ENCODE results near the gene TMEM86A. TPM values are rescaled to one million over a fixed set of nuclear protein-coding genes. Genes with fewer than 3 reads are reported as not detected.

The TMEM86A gene
- total and polyA plus RNA-seq, 2 of the 13 experiments (the other 11 are each of a cell fraction or from before 2014, with no cell fraction given), result 0.03 to 0.07 TPM

DNA sequence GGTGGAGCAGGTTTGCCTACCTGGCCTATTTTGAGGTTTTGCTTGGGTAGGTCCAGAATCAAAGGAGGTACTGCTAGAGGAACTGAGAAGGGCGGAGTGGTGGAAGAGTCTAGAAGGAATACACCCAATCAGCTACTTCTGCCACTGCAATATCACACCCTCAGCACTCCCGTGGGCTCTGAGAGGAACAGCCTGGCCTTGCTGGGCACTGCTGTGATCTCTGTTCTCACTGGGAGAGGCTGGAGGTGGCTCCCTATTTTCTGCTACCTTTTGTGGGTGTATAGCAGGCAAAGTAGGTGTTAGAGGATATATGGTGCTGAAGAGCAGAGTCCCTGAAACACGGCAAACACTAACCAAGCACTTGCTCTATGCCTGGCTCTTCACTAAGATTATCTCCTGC is 52.4 kb downstream of the TMEM86A start:
- no peaks in the 10 kb centered on the region for H3K9me3 ChIP-seq (ENCODE audit: low read length)
- BruUV-seq (replicated peaks), result no TSS peak
- no peaks in the 10 kb centered on the region for H3K79me2 ChIP-seq (ENCODE audit: insufficient read depth, low read length)
- WGBS (ENCODE audit: low lambda C conversion rate), result 10% methylated on average over 3 of the region's 3 CpGs
- peaks cover 4 to 33% of the 10 kb centered on the region in 2 experiments; a peak in 4 of 5 replicates for H3K27me3 ChIP-seq (ENCODE audit: control insufficient read depth in 1 of 2, insufficient read depth in 2 of 2, low read length in 2 of 2)
- no peaks in the 10 kb centered on the region for H3K36me3 ChIP-seq (replicated peaks in 1 of 2; ENCODE audit: control insufficient read depth in 1 of 2, insufficient read depth in 2 of 2, low read length in 2 of 2)
- no peak overlapping the region for H3K9ac ChIP-seq (ENCODE audit: insufficient read depth, low read depth, low read length)
- ATAC-seq, result no peak
- no peak for FAIRE-seq
- H3K4me2 ChIP-seq (ENCODE audit: low read depth, low read length), result no peak overlapping the region
- no peak overlapping the region for H2AFZ ChIP-seq (ENCODE audit: low read length)
- POLR2A ChIA-PET, result no interaction called here
- peaks cover 12% of the 10 kb centered on the region for H3K4me1 ChIP-seq (ENCODE audit: insufficient read depth, low read length)
- CTCF ChIA-PET (ENCODE audit: low intra/inter-chr PET ratio, low total read pairs), result no interaction called here
- intact Hi-C loops (cut with micrococcal nuclease; ENCODE audit: unreplicated experiment), result no loop called here
- no peaks in the 10 kb centered on the region for H4K20me1 ChIP-seq (ENCODE audit: insufficient read depth, low read length)
- H3K27ac ChIP-seq (ENCODE audit: extremely low read length, insufficient read depth, low read length), result no peak overlapping the region
- DNase-seq (ENCODE audit: low spot score), result no peak
- in situ Hi-C loops (cut with HindIII; ENCODE audit: extremely low pct_ligation_motif_present, low pct_unique_long_range_greater_than_20kb), result no loop called here
- no peak overlapping the region for H3K4me3 ChIP-seq (replicated peaks in 1 of 3; ENCODE audit: insufficient read depth in 1 of 3, low read depth in 2 of 3, low read length in 3 of 3)
- TF ChIP-seq ZNF317 (CRISPR knock-in tag; IDR thresholded peaks at IDR 0.05) (no peak), KAT8 (CRISPR knock-in tag; IDR thresholded peaks at IDR 0.05) (no peak), ZNF264 (CRISPR knock-in tag; IDR thresholded peaks at IDR 0.05) (no peak), NFKB2 (CRISPR knock-in tag; IDR thresholded peaks at IDR 0.05; ENCODE audit: borderline replicate concordance) (no peak), TARDBP (CRISPR knock-in tag; IDR thresholded peaks at IDR 0.05) (no peak), CHCHD3 (CRISPR knock-in tag; IDR thresholded peaks at IDR 0.05) (no peak), ZNF431 (CRISPR knock-in tag; IDR thresholded peaks at IDR 0.05; ENCODE audit: borderline replicate concordance, low read depth) (no peak), SSRP1 (CRISPR knock-in tag; IDR thresholded peaks at IDR 0.05) (no peak), HMG20B (CRISPR knock-in tag; conservative IDR thresholded peaks at IDR 0.05) (no peak), ZNF572 (CRISPR knock-in tag; IDR thresholded peaks at IDR 0.05) (no peak), ELF1 (CRISPR knock-in tag; IDR thresholded peaks at IDR 0.05) (no peak)
- TF ChIP-seq, protein P1, sequence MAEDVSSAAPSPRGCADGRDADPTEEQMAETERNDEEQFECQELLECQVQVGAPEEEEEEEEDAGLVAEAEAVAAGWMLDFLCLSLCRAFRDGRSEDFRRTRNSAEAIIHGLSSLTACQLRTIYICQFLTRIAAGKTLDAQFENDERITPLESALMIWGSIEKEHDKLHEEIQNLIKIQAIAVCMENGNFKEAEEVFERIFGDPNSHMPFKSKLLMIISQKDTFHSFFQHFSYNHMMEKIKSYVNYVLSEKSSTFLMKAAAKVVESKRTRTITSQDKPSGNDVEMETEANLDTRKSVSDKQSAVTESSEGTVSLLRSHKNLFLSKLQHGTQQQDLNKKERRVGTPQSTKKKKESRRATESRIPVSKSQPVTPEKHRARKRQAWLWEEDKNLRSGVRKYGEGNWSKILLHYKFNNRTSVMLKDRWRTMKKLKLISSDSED (CRISPR knock-in tag; IDR thresholded peaks at IDR 0.05), result no peak
- TF ChIP-seq, protein P2, sequence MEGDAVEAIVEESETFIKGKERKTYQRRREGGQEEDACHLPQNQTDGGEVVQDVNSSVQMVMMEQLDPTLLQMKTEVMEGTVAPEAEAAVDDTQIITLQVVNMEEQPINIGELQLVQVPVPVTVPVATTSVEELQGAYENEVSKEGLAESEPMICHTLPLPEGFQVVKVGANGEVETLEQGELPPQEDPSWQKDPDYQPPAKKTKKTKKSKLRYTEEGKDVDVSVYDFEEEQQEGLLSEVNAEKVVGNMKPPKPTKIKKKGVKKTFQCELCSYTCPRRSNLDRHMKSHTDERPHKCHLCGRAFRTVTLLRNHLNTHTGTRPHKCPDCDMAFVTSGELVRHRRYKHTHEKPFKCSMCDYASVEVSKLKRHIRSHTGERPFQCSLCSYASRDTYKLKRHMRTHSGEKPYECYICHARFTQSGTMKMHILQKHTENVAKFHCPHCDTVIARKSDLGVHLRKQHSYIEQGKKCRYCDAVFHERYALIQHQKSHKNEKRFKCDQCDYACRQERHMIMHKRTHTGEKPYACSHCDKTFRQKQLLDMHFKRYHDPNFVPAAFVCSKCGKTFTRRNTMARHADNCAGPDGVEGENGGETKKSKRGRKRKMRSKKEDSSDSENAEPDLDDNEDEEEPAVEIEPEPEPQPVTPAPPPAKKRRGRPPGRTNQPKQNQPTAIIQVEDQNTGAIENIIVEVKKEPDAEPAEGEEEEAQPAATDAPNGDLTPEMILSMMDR (CRISPR knock-in tag; IDR thresholded peaks at IDR 0.05), result no peak
- TF ChIP-seq, protein P3, sequence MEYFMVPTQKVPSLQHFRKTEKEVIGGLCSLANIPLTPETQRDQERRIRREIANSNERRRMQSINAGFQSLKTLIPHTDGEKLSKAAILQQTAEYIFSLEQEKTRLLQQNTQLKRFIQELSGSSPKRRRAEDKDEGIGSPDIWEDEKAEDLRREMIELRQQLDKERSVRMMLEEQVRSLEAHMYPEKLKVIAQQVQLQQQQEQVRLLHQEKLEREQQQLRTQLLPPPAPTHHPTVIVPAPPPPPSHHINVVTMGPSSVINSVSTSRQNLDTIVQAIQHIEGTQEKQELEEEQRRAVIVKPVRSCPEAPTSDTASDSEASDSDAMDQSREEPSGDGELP (IDR thresholded peaks at IDR 0.05; ENCODE audit: borderline replicate concordance, low read depth), result no peak
- TF ChIP-seq, protein P4, sequence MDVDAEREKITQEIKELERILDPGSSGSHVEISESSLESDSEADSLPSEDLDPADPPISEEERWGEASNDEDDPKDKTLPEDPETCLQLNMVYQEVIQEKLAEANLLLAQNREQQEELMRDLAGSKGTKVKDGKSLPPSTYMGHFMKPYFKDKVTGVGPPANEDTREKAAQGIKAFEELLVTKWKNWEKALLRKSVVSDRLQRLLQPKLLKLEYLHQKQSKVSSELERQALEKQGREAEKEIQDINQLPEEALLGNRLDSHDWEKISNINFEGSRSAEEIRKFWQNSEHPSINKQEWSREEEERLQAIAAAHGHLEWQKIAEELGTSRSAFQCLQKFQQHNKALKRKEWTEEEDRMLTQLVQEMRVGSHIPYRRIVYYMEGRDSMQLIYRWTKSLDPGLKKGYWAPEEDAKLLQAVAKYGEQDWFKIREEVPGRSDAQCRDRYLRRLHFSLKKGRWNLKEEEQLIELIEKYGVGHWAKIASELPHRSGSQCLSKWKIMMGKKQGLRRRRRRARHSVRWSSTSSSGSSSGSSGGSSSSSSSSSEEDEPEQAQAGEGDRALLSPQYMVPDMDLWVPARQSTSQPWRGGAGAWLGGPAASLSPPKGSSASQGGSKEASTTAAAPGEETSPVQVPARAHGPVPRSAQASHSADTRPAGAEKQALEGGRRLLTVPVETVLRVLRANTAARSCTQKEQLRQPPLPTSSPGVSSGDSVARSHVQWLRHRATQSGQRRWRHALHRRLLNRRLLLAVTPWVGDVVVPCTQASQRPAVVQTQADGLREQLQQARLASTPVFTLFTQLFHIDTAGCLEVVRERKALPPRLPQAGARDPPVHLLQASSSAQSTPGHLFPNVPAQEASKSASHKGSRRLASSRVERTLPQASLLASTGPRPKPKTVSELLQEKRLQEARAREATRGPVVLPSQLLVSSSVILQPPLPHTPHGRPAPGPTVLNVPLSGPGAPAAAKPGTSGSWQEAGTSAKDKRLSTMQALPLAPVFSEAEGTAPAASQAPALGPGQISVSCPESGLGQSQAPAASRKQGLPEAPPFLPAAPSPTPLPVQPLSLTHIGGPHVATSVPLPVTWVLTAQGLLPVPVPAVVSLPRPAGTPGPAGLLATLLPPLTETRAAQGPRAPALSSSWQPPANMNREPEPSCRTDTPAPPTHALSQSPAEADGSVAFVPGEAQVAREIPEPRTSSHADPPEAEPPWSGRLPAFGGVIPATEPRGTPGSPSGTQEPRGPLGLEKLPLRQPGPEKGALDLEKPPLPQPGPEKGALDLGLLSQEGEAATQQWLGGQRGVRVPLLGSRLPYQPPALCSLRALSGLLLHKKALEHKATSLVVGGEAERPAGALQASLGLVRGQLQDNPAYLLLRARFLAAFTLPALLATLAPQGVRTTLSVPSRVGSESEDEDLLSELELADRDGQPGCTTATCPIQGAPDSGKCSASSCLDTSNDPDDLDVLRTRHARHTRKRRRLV (CRISPR knock-in tag; IDR thresholded peaks at IDR 0.05), result no peak
- TF ChIP-seq, protein P5, sequence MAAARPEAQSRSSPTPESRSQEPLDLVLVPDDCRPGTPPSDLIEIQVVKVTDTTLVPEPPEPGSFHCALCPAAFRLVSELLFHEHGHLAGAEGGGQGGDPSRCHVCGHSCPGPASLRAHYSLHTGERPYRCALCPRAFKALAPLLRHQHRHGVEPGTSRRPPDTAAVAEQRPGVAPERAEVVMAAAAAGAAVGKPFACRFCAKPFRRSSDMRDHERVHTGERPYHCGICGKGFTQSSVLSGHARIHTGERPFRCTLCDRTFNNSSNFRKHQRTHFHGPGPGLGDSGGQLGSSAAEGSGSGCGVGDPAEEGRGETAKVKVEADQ (CRISPR knock-in tag; IDR thresholded peaks at IDR 0.05; ENCODE audit: borderline replicate concordance), result no peak
